Lower lobe of right lung (tissue), 2 donors: Measurements from ENCODE around the gene TECPR2. TPM values are rescaled to one million over a fixed set of nuclear protein-coding genes. Genes with fewer than 3 reads are reported as not detected.

Experiments used
- ATAC-seq, 2 donors: fragments of 200-7000 bp; cut with Tn5 transposase; one replicate each; pipeline ENCODE4 v1.9.1; 2020 to 2022; ENCODE audit warnings: mild to moderate bottlenecking in 2 of 2, moderate library complexity in 2 of 2
- DNase-seq: peaks from one replicate; pipeline ENCODE4 v3.0.0-alpha.2; 2020
- H3K27ac ChIP-seq: fragments of 200-600 bp; one replicate; pipeline ENCODE4 v1.8.0; 2022
- H3K27me3 ChIP-seq: fragments of 200-600 bp; one replicate; pipeline ENCODE4 v1.8.0; 2022; ENCODE audit warnings: low read depth
- H3K36me3 ChIP-seq: fragments of 200-600 bp; one replicate; pipeline ENCODE4 v1.8.0; 2022; ENCODE audit warnings: mild to moderate bottlenecking
- H3K4me1 ChIP-seq: fragments of 200-600 bp; one replicate; pipeline ENCODE4 v1.8.0; 2022
- H3K4me3 ChIP-seq: fragments of 200-600 bp; one replicate; pipeline ENCODE4 v1.8.0; 2022; ENCODE audit warnings: mild to moderate bottlenecking
- H3K9me3 ChIP-seq: fragments of 200-600 bp; one replicate; pipeline ENCODE4 v1.8.0; 2022
- CTCF ChIP-seq: fragments of 200-600 bp; IDR thresholded peaks from one replicate; pipeline ENCODE4 v1.8.0; 2022; ENCODE audit warnings: antibody characterized with exemption, mild to moderate bottlenecking
- intact Hi-C: fragments of 100-400 bp; cut with DNase I; formaldehyde crosslinking; loops from one replicate; pipeline ENCODE4 v1.11.0; 2022
- total RNA-seq: library from RNA; stranded (reverse); fragmentation: NEBNext Ultra II Directional; extraction: Animal tissue kit (Norgen Biotek cat#: 25700); gene quantifications from one replicate; pipeline ENCODE4 v1.2.1, GENCODE V29; 2021
- donor health status: DM: no; HTN: yes; CAD: no; lungs with severe emphysema.

Gene TECPR2
- total RNA-seq, 1 donor from 2014 or later, result 23.2 TPM

GRCh38 chr14:102445641-102446040, 82.9 kb downstream of the TECPR2 start:
- Histone ChIP-seq H3K4me3 (no peak overlapping the region), H3K27ac (no peak overlapping the region), H3K4me1 (no peaks in the 10 kb centered on the region), H3K36me3 (peaks cover 97% of the 10 kb centered on the region), H3K27me3 (no peaks in the 10 kb centered on the region), H3K9me3 (no peaks in the 10 kb centered on the region)
- no peak for TF ChIP-seq CTCF
- ATAC-seq (no peak), DNase-seq (no peak)
- intact Hi-C loops, result no loop called here

- H3K27ac ChIP-seq, result no peak overlapping the region
- H3K27me3 ChIP-seq, result no peaks in the 10 kb centered on the region
- intact Hi-C loops, result no loop called here
- ATAC-seq, result no peak
- no peak for TF ChIP-seq CTCF
- H3K4me1 ChIP-seq, result no peaks in the 10 kb centered on the region
- peaks cover 95% of the 10 kb centered on the region for H3K36me3 ChIP-seq
- no peak for DNase-seq
- no peaks in the 10 kb centered on the region for H3K9me3 ChIP-seq
- H3K4me3 ChIP-seq, result no peak overlapping the region
Observed at GRCh38 chr14:102450206-102451063, 87.7 kb downstream of the TECPR2 start.

- Histone ChIP-seq H3K9me3 (no peaks in the 10 kb centered on the region), H3K4me1 (no peaks in the 10 kb centered on the region), H3K27me3 (no peaks in the 10 kb centered on the region), H3K27ac (no peak overlapping the region), H3K36me3 (peaks cover 91% of the 10 kb centered on the region), H3K4me3 (no peak overlapping the region)
- no peak for DNase-seq
- ATAC-seq, result no peak
- no peak for TF ChIP-seq CTCF
- intact Hi-C loops, result no loop called here
Observed at GRCh38 chr14:102451064-102451352, 88.3 kb downstream of the TECPR2 start.

- DNase-seq (no peak), ATAC-seq (no peak)
- H3K36me3 ChIP-seq, result peaks cover 84% of the 10 kb centered on the region
- intact Hi-C loops, result no loop called here
- H3K27ac ChIP-seq, result no peak overlapping the region
- H3K4me3 ChIP-seq, result no peak overlapping the region
- no peak for TF ChIP-seq CTCF
- H3K27me3 ChIP-seq, result no peaks in the 10 kb centered on the region
- no peaks in the 10 kb centered on the region for H3K9me3 ChIP-seq
- no peaks in the 10 kb centered on the region for H3K4me1 ChIP-seq
Observed at GRCh38 chr14:102452302-102452701, 89.6 kb downstream of the TECPR2 start.

- intact Hi-C loops, result no loop called here
- Histone ChIP-seq H3K27me3 (no peaks in the 10 kb centered on the region), H3K4me1 (no peaks in the 10 kb centered on the region), H3K9me3 (no peaks in the 10 kb centered on the region), H3K27ac (no peak overlapping the region), H3K36me3 (peaks cover 71% of the 10 kb centered on the region), H3K4me3 (no peak overlapping the region)
- DNase-seq (no peak), ATAC-seq (no peak)
- no peak for TF ChIP-seq CTCF
Observed at GRCh38 chr14:102454711-102455110, 92.0 kb downstream of the TECPR2 start.
